ENCODE measurements around the gene PPIL6.

GRCh38 chr6:109469591-109470189, 29.3 kb upstream of the PPIL6 start:
- no peak for TF ChIP-seq CTCF (IDR thresholded peaks at IDR 0.05; ENCODE audit: low read length)
- TF ChIP-seq EZH2phosphoT487 (IDR thresholded peaks at IDR 0.05; ENCODE audit: low read length), result no peak
- no peak for TF ChIP-seq EZH2 (optimal IDR thresholded peaks at IDR 0.05; ENCODE audit: low read depth, low read length)

Measured in MM.1S (cell line).